Loucy (cell line): Measurements from ENCODE around the gene PARD3B.

Source experiments
- EZH2phosphoT487 ChIP-seq: fragments of 200-600 bp; IDR thresholded peaks from 2 replicates; pipeline ENCODE4 v1.6.1; 2018; ENCODE audit warnings: antibody characterized with exemption, mild to moderate bottlenecking, moderate library complexity, borderline replicate concordance
- TF ChIP-seq, protein P1 (sequence below): fragments of 200-600 bp; sonication (generic); conservative IDR thresholded peaks from 2 replicates; pipeline ENCODE4 v1.5.1; 2014; ENCODE audit warnings: mild to moderate bottlenecking, antibody characterized with exemption, low read length

DNA sequence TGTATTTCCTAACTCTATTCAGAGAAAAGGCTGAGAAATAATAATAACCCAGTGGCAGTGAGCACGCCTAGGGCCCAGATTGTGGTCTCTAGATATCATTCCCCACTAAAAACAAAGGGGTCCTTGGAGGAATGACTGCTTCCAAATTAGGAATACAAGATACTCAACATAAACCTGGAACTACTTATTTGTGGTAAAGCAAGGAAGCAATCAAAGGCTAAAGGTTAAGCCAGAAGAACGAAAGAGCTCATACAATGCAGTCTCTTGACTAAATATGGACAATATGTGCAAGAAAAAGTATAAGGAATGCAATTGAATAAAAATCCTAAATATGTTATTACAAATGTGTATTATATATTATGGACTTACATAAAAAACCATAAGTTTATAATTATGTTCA is 883.5 kb downstream of the PARD3B start:
- TF ChIP-seq, protein P1, sequence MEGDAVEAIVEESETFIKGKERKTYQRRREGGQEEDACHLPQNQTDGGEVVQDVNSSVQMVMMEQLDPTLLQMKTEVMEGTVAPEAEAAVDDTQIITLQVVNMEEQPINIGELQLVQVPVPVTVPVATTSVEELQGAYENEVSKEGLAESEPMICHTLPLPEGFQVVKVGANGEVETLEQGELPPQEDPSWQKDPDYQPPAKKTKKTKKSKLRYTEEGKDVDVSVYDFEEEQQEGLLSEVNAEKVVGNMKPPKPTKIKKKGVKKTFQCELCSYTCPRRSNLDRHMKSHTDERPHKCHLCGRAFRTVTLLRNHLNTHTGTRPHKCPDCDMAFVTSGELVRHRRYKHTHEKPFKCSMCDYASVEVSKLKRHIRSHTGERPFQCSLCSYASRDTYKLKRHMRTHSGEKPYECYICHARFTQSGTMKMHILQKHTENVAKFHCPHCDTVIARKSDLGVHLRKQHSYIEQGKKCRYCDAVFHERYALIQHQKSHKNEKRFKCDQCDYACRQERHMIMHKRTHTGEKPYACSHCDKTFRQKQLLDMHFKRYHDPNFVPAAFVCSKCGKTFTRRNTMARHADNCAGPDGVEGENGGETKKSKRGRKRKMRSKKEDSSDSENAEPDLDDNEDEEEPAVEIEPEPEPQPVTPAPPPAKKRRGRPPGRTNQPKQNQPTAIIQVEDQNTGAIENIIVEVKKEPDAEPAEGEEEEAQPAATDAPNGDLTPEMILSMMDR: no peak
- TF ChIP-seq EZH2phosphoT487: no peak
